ENCODE data around the gene MAP1A.

Gene MAP1A

GRCh38 chr15:43517354-43518196 lies at the start of gene MAP1A:
TSS of gene MAP1A (plus strand) at chr15:43517608. CDS start at chr15:43521474, 3,866 bp downstream.
- no peak for DNase-seq

GRCh38 chr15:43469867-43470266 lies 47.5 kb upstream of the MAP1A start:
- no peak for DNase-seq

- no peak for DNase-seq
Observed at GRCh38 chr15:43471975-43472374, 45.4 kb upstream of the MAP1A start.

- DNase-seq, result no peak
Observed at GRCh38 chr15:43473885-43474284, 43.5 kb upstream of the MAP1A start.

- no peak for DNase-seq
Observed at GRCh38 chr15:43483297-43484128, 33.9 kb upstream of the MAP1A start.

GRCh38 chr15:43484455-43484854 lies 33.0 kb upstream of the MAP1A start:
- no peak for DNase-seq

- no peak for DNase-seq
Observed at GRCh38 chr15:43487271-43487895, 30.0 kb upstream of the MAP1A start.

- no peak for DNase-seq
Observed at GRCh38 chr15:43488790-43489189, 28.6 kb upstream of the MAP1A start.

- DNase-seq, result no peak
Observed at GRCh38 chr15:43489191-43489590, 28.2 kb upstream of the MAP1A start.

GRCh38 chr15:43492266-43492665 lies 25.1 kb upstream of the MAP1A start:
- no peak for DNase-seq

- DNase-seq, result peak; percentile 81
Observed at GRCh38 chr15:43492673-43493601, 24.5 kb upstream of the MAP1A start, which contains the start of gene TP53BP1. TSS of gene TP53BP1 (minus strand) at chr15:43493156. CDS start at chr15:43493043, 113 bp downstream.

GRCh38 chr15:43493703-43494472 lies 23.5 kb upstream of the MAP1A start:
- no peak for DNase-seq

- DNase-seq, result no peak
Observed at GRCh38 chr15:43498990-43499389, 18.4 kb upstream of the MAP1A start.

GRCh38 chr15:43499635-43500034 lies 17.8 kb upstream of the MAP1A start:
- DNase-seq, result no peak

GRCh38 chr15:43505738-43506137 lies 11.7 kb upstream of the MAP1A start:
- no peak for DNase-seq

- DNase-seq, result no peak
Observed at GRCh38 chr15:43508421-43508820, 9.0 kb upstream of the MAP1A start.

- DNase-seq, result no peak
Observed at GRCh38 chr15:43508991-43509659, 8.3 kb upstream of the MAP1A start.

GRCh38 chr15:43509660-43510199 lies 7.7 kb upstream of the MAP1A start:
- DNase-seq, result no peak

GRCh38 chr15:43510200-43511011 lies 7.0 kb upstream of the MAP1A start:
- peak; percentile 46 for DNase-seq
